ENCODE data around the gene MEMO1. TPM values are rescaled to one million over a fixed set of nuclear protein-coding genes. Genes with fewer than 3 reads are reported as not detected.
"Not testable (repeated sequence)": the region's sequence is repeated elsewhere in the genome, so short reads cannot be mapped to it uniquely, and the experiment has no call there.

MEMO1 gene
- total and polyA plus RNA-seq, 2 experiments from 2014 or later: 43.9 to 58.8 TPM

DNA sequence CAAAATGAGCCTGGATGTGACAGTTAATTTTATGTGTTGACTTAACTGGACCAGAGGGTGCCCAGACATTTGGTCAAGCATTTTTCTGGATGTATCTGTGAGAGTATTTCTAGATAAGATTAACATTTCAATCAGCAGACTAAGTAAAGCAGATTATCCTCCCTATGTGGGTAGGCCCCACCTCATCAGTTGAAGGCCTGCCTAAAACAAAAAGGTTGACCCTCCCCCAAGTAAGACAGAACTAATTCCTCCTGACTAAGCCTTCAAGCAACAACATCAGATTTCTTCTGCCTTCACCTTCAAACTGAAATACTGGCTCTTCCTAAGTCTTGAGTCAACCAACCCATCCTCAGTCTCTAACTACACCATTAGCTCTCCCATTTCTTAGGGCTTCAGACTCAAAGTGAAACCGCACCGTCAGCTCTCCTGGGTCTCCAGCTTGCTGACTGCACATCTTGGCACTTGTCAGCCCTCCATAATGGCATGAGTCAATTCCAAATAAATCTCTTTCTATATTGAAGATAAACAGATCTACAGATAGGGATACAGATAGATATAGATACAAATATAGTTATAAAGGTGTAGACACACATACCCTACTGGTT, 47.9 kb downstream of the MEMO1 start:
- Histone ChIP-seq H3K4me2 (no peak overlapping the region), H3K36me3 (replicated peaks; ENCODE audit: insufficient read depth, low read depth) (no peaks in the 10 kb centered on the region), H3K9me2 (replicated peaks; ENCODE audit: insufficient read depth) (no peaks in the 10 kb centered on the region), H3K27ac (no peak overlapping the region), H3K9me3 (ENCODE audit: low read depth) (no peaks in the 10 kb centered on the region), H3K79me2 (peaks cover 99% of the 10 kb centered on the region), H3K4me1 (ENCODE audit: insufficient read depth) (no peaks in the 10 kb centered on the region), H4K20me1 (ENCODE audit: insufficient read depth, poor library complexity, severe bottlenecking) (peaks cover 22% of the 10 kb centered on the region), H3K4me3 (no peak overlapping the region), H3K27me3 (no peaks in the 10 kb centered on the region), H2AFZ (no peak overlapping the region)
- no peak for TF ChIP-seq EZH2phosphoT487 (IDR thresholded peaks at IDR 0.05; ENCODE audit: low read depth, severe bottlenecking, unreplicated experiment)
- TF ChIP-seq CTCF (IDR thresholded peaks at IDR 0.05; ENCODE audit: poor library complexity): no peak
- TF ChIP-seq EZH2 (IDR thresholded peaks at IDR 0.05; ENCODE audit: borderline replicate concordance): no peak
- DNase-seq (ENCODE audit: low spot score): no peak
- WGBS (ENCODE audit: low lambda C conversion rate, missing lambda C conversion rate): 92% methylated on average over 2 of the region's 2 CpGs

DNA sequence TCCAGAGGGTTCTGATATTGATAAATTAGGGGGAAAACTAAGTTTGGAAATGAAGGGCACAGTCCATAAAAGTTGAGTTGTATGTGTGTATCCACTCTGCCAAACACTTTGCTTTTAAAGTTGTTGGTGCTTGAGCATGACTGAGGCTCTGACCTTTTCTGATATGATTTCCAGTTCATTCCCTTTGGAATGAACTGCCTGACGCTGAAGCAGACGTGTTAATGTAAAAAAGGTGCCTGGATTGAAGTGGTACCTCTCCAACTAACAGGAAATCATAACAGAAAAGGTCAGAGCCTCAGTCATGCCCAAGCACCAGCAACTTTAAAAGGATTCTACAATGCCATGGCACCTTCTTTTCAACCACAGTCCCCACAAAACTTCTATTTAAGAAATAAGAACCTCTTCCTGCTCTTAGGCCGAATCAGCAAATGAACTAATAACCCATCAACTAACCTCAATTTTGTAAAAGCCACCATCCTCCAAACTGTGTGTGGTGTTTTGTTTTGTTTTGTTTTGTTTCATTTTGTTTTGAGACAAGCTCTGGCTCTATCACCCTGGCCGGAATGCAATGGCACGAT, 52.6 kb downstream of the MEMO1 start:
- Histone ChIP-seq H2AFZ (no peak overlapping the region), H3K79me2 (peaks cover 96% of the 10 kb centered on the region)
- WGBS (ENCODE audit: low lambda C conversion rate, missing lambda C conversion rate): 96% methylated on average over 5 of the region's 5 CpGs

GRCh38 chr2:31957354-31958139, 53.3 kb downstream of the MEMO1 start:
- H3K27ac ChIP-seq: no peak overlapping the region
- no peak for TF ChIP-seq EZH2 (IDR thresholded peaks at IDR 0.05; ENCODE audit: borderline replicate concordance)
- no peak overlapping the region for H3K4me3 ChIP-seq
- peaks cover 96% of the 10 kb centered on the region for H3K79me2 ChIP-seq
- DNase-seq (ENCODE audit: low spot score): no peak
- no peaks in the 10 kb centered on the region for H3K36me3 ChIP-seq (replicated peaks; ENCODE audit: insufficient read depth, low read depth)
- H4K20me1 ChIP-seq (ENCODE audit: insufficient read depth, poor library complexity, severe bottlenecking): peaks cover 8% of the 10 kb centered on the region
- 89% methylated on average over 1 of the region's 1 CpG for WGBS (ENCODE audit: low lambda C conversion rate, missing lambda C conversion rate)
- no peaks in the 10 kb centered on the region for H3K9me2 ChIP-seq (replicated peaks; ENCODE audit: insufficient read depth)
- no peaks in the 10 kb centered on the region for H3K4me1 ChIP-seq (ENCODE audit: insufficient read depth)
- H2AFZ ChIP-seq: no peak overlapping the region
- no peaks in the 10 kb centered on the region for H3K27me3 ChIP-seq
- no peaks in the 10 kb centered on the region for H3K9me3 ChIP-seq (ENCODE audit: low read depth)
- no peak overlapping the region for H3K4me2 ChIP-seq

More for the DNA sequence above, 52.6 kb downstream of the MEMO1 start:
- no peak overlapping the region for H3K4me3 ChIP-seq
- H3K9me2 ChIP-seq (replicated peaks; ENCODE audit: insufficient read depth): no peaks in the 10 kb centered on the region
- DNase-seq (ENCODE audit: low spot score): no peak
- H3K27me3 ChIP-seq: no peaks in the 10 kb centered on the region
- H3K4me2 ChIP-seq: no peak overlapping the region
- TF ChIP-seq EZH2phosphoT487 (IDR thresholded peaks at IDR 0.05; ENCODE audit: low read depth, severe bottlenecking, unreplicated experiment) (no peak), EZH2 (IDR thresholded peaks at IDR 0.05; ENCODE audit: borderline replicate concordance) (no peak), CTCF (IDR thresholded peaks at IDR 0.05; ENCODE audit: poor library complexity) (no peak)
- peaks cover 11% of the 10 kb centered on the region for H4K20me1 ChIP-seq (ENCODE audit: insufficient read depth, poor library complexity, severe bottlenecking)
- H3K36me3 ChIP-seq (replicated peaks; ENCODE audit: insufficient read depth, low read depth): no peaks in the 10 kb centered on the region
- no peaks in the 10 kb centered on the region for H3K9me3 ChIP-seq (ENCODE audit: low read depth)
- no peaks in the 10 kb centered on the region for H3K4me1 ChIP-seq (ENCODE audit: insufficient read depth)
- H3K27ac ChIP-seq: no peak overlapping the region

DNA sequence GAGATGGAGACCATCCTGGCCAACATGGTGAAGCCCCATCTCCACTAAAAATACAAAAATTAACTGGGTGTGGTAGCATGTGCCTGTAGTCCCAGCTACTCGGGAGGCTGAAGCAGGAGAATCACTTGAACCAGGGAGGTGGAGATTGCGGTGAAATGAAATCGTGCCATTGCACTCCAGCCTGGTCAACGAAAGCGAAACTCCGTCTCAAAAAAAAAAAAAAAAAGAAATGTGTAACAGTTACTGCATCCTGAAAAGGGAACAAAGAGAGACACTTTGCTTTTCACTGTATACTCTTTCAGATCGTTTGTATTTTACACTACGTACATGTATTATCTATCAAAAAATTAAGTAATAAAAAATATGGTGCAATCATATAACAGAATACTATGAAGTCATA, 53.9 kb downstream of the MEMO1 start:
- H3K9me3 ChIP-seq (ENCODE audit: low read depth); H4K20me1 ChIP-seq (ENCODE audit: insufficient read depth, poor library complexity, severe bottlenecking); H3K4me3 ChIP-seq; DNase-seq (ENCODE audit: low spot score); H3K27ac ChIP-seq; H3K9me2 ChIP-seq (replicated peaks; ENCODE audit: insufficient read depth); H3K4me2 ChIP-seq; H3K36me3 ChIP-seq (replicated peaks; ENCODE audit: insufficient read depth, low read depth); H3K27me3 ChIP-seq; H3K4me1 ChIP-seq (ENCODE audit: insufficient read depth); H2AFZ ChIP-seq: not testable (repeated sequence)
- 95% methylated on average over 4 of the region's 8 CpGs for WGBS (ENCODE audit: low lambda C conversion rate, missing lambda C conversion rate)
- peaks cover 96% of the 10 kb centered on the region for H3K79me2 ChIP-seq

Data from hepatocyte (in vitro differentiated cells).